GM19351 (cell line): Measurements from ENCODE around the gene GAS2L1.
"Not testable (repeated sequence)": the region's sequence is repeated elsewhere in the genome, so short reads cannot be mapped to it uniquely, and the experiment has no call there.

Experiments
- ATAC-seq: cut with Tn5 transposase; IDR thresholded peaks from one replicate; pipeline ENCODE4 v1.9.1; 2021; ENCODE audit warnings: mild to moderate bottlenecking, moderate library complexity; ENCODE audit not compliant: unreplicated experiment

The GAS2L1 gene

DNA sequence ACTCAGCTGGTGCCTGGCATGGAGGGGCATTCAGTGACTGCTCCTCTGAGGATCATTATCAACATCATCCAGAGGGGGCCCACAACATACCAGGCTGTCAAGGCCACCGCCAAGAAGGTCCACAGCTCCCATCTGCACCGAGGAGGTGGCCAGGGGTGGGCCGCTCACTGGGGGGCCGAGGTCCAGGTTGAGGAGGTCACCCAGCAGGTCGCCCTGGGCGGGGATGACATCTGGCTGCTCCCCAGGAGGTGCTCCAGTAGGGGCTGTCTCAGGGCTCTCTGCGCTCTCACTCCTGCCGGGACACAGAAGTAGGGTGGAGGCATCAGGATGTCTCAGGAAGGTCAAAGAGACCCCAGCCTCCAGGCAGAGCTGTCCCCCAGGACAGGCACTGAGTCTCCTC, 34.1 kb downstream of the GAS2L1 start:
- no peak for ATAC-seq

DNA sequence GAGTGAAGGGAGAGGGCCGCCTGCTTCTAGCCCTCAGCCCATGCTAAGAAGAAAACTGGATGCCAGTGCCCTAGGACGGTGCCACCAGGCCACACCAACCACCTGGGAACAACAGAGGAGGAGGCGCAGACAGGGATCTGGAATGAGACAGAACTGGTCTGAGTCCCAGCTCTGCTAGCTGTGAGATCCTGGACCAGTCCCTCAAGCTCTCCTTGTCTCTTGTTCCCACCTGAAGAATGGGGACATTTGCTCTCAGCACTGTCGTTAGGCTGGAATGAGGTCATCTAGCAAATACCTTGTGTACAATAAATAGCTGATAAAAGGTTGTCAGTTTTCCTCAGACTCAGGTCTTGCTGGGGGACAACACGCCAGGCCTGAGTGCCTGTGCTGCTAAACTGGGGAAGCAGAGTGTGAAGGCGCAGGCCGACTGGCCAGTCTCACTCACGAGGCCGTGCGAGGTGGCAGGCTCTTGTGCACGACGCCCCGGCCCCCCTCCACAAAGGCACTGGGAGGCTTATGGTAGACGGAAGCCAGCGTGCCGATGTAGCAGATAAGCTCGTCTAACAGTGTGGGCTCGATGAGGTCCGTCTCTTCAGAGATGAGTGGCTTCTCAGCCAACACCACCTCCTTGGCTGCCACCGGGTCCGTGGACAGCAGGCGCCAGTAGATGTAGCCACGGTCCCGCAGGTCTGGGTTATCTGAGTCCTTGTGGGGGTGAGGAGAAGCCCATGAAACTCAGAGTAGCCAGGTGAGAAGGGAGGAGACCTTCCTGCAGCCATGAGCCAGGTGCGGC, 34.8 kb downstream of the GAS2L1 start:
- no peak for ATAC-seq

DNA sequence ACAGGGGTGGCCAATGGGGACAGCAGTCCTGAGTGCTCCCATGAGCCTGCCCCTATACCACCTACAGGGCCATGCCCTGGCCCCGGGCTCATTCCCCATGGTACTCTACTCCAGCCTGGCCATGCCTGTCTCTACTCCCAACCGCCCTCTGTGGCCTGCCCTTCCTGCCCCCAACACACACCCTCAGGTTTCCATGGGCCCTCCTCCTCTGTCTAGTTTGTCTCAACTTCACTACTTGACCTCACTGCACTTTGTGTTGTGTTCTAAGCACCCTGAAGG, 35.3 kb downstream of the GAS2L1 start:
- no peak for ATAC-seq

DNA sequence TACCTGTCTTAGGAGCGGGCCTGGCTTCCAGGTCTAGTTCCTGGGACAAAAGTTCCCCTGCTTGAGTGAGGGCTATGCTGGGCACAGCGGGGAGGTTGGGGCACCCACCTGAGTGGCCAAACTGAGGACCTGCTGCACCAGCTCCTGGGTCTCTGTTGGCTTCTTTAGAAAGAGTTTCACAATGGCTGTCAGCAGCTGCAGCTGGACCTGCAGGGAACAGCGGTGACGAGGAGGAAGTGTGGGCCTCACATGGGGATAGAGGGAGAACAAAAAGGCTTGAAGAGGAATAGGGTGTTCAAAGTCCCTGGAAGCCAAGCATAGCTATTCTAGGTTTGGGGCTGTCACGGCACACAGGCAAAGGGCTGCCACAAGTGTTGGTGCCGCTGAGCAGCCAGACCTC, 35.7 kb downstream of the GAS2L1 start:
- ATAC-seq, result no peak

DNA sequence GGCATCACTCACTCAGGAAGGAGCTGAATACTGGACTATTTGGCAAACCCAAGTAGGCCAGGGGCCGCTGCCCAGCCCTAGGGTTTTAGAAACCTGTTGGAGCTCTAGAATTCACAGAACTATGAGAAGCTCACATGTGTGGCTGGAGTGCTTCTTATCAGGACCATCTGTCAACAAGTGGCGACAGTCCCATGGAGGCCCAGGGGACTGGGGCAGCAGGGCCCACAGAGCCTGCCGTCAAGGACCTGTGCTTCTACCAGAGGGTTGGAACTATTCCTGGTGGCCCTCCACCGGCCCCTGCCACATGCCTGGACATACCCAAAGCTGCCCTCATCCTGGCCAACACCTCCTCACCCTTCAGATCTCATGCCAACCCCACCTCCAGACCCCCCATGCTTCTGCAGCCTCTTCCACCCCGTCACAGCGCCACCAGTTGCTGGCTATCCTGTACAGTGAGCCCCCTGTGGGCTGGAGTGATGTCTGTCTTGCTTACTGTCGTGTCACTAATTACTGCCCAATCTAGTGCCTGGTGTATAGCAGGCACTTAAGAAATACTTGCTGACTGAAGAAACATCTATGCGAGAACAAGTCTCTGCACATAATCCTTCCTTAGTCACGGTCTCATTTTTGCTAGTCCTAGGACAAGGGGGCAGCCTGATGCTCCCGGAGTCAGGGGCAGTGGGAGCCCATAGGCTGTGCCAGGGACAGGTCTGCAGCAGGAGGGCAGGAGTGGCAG, 36.3 kb downstream of the GAS2L1 start:
- no peak for ATAC-seq

DNA sequence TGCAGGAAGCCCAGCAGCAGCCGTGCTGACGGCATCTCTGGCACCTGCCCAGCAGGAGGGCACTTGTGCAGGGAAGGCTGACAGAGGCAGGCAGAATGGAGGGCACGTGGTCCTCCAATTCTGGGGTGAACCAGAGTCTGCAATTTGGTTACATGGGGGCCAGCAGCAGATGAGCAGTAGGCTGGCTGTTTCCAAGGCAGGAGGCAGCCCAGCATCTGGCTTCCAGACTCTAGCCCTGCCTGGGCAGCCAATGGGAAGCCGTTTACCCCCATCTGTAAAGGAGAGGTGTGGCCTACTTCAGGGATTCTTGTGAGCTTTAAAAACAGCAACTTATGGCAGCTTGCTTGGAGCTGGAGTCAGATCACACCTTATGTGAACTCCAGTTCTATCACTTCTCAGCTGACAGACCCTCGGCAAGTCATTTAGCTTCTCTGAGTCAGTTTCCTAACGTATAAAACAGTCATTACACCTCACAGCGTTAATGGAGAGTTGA, 36.9 kb downstream of the GAS2L1 start:
- no peak for ATAC-seq

DNA sequence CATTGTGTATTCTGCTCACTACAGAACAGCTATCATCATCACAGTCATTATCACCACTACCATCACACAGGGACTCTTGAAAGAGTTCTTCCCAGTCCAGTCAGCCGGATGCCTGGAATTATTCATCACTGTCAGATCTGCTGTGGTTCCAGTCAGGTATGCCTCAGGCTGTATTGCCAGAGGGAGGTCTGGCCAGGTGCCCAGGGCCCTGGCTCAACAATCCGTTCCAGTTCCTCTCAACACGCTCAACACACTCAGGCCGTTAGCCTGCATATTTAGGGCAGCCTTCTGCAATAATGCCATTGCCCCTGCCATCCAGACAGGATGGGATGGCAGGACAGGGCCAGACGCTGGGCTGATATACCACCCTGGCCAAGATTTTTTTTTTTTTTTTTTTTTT, 37.7 kb downstream of the GAS2L1 start:
- no peak for ATAC-seq

DNA sequence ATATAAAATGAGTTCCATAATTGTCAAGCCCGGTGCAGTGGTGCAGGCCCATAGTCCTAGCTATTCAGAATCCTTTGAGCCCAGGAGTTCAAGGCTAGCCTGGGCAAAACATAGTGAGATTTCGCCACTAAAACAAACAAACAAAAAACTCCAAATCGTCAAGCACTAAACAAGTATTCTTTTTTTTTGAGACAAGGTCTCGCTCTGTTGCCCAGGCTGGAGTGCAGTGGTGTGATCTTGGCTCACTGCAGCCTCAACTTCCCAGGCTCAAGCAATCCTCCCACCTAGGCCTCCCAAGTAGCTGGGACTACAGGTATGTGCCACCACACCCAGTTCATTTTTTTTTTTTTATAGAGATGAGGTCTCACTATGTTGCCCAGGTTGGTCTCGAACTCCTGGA, 38.4 kb downstream of the GAS2L1 start:
- ATAC-seq, result not testable (repeated sequence)

DNA sequence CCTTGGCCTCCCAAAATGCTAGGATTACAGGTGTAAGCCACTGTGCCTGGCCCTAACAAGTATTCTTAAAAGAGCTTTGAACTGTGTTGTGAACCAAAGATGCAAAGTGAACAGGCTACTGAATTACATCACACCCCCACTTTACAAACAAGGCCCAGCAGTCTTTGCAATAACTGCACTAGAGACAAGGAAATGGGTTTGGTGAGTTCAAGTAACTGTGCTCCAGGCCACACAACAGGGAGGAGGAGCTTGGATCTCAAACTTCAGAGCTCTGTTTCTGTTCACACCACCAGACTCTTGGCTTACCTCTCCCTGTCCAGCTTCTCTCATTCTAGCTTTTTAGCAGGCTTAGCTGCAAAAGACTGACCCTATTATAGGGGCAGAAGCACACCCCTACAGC, 39.5 kb downstream of the GAS2L1 start:
- no peak for ATAC-seq

DNA sequence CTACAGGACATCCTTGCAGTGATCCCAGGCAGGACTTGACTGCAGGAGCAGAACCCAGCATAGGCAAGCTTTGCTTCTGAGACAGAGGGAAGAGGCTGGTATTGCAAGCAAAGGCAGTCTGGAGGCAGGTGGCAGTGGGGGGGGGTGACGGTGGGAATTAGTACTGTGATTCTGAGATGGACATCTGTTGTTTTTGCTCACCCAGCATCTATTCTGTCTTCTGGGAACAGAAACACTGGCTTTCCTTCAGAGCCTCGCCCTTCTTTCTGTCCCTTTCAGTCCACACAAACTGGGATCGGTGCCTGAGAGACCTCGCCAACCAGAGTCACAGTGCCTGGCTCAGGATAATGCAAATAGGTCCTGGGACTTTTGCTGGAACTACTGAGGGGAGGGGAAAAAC, 40.2 kb downstream of the GAS2L1 start:
- no peak for ATAC-seq

DNA sequence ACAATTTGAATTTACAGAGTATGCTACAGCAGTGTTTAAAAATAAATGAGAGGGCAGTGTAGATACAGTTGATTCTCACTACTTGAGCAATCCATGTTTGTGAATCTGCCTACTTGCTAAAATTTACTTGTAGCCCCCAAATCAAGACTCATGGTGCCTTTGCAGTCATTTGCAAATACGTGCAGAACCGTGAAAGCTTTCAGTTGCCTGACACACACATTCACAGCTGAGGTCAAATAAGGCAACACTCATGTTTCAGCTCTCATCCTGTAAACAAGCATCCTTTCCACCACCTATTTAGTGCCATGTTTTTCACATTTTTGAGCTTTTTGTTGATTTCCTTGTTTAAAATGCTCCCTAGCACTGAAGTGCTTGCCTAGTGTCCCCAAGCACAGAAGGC, 41.6 kb downstream of the GAS2L1 start:
- no peak for ATAC-seq

DNA sequence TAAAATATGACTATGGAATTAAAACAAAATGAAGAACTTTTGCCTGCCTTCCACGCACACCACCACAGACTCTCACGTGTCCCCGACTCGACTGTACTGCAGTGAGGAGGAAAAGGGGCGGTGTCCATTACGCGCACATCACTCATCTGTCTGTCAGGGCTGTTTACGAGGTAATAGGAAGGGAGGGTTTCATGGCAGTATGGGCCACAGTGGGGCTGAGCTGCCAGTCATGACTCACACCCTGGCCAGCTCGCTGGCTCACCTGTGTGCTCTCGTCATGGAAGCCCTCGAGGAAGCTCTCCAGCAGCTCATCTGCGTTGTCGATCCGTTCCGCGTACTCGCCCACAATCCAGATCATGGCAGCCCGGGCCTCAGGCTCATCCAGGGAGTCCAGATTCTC, 42.5 kb downstream of the GAS2L1 start:
- no peak for ATAC-seq

DNA sequence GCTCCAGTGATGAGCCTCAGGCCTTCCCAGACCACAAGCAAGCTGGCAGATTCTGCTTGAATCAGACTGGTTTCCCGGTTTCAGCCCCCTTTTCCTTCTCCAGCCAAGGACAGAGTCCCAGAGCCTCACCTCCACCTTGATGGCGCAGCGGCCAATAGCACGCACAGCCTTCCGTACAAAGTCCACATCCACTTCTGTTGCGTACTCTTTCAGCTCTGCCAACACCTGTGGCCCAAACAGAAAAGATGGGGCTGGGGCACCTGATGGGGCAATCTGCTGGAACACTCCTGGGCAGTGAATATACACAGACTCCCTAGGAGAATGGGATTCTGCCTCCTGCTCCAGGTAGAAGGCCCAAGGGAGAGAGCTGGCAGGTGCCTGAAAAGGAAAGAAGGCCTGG, 44.6 kb downstream of the GAS2L1 start:
- no peak for ATAC-seq

DNA sequence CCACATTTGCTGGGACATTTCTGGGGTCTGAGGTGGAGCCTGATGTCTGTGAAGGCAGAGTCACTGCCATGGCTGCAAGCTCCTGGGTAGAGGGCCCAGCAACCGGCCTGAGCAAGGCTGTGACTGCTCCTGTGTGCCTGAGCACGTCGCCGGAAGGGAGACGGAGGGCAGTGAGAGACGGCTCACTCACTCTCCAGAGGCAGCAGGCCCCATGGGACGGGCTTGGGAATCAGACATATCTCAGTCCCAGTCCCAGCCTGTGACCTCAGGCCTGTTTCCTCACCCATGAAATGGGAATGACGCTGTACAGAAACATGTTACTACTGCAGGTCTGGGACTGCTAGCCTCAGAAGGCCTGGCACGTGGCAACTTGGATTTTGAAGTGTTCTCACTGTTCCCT, 45.4 kb downstream of the GAS2L1 start:
- ATAC-seq, result no peak

DNA sequence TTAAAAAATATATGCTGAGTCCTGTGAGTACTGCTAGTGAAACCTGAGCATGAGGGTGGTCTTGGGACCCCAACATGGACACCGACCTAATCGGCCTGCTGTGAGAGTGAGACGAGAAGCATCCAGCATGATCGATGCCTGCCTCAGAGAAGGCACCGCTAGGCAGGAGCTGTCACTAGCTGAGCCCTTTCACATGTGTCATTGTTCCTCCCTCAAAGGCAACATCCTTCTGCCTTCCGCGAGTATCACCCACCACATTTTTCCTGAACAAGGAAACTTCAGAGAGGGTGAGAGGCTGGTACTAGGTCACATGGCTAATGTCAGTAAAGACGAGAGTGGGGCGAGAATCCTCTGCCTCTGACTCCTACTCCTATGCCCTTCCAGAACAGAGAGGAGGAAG, 46.3 kb downstream of the GAS2L1 start:
- no peak for ATAC-seq

DNA sequence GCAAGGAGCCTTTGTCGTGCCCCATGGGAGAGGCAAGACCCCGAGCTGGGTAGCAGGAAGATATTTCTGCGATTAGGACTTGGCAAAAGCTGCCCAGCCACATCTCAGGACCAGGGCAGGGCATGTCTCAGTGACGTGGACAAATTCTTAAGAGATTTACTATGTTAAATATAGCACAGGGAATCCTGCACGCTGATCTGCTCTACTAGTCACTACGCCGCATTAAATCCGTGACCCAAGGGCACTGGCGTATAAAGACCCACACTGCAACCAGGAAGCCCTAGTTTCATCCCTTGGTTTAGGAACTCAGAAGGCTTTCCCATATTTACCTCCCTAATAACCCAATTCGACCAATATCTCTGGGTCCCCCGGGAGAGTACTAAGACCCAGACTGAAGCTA, 46.8 kb downstream of the GAS2L1 start:
- ATAC-seq, result no peak

DNA sequence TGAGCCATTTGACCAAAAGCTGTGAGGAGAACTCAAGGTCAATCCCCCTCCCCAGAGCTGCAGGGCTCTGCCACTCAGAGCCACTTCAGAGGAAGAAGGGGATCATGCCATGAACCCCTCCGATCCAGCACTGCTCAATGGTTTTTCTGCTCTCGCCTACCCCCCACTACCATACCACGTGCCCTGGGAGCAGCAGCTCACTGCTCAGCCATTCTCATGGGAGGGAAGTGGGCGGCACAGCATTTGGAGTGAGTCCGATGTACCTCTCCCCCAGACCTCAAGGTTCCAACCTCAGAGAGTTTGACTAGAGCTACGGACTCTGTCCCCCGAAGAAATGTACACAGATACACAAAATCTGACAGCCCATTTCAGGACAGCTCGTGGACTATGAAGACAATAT, 47.4 kb downstream of the GAS2L1 start:
- ATAC-seq, result no peak

DNA sequence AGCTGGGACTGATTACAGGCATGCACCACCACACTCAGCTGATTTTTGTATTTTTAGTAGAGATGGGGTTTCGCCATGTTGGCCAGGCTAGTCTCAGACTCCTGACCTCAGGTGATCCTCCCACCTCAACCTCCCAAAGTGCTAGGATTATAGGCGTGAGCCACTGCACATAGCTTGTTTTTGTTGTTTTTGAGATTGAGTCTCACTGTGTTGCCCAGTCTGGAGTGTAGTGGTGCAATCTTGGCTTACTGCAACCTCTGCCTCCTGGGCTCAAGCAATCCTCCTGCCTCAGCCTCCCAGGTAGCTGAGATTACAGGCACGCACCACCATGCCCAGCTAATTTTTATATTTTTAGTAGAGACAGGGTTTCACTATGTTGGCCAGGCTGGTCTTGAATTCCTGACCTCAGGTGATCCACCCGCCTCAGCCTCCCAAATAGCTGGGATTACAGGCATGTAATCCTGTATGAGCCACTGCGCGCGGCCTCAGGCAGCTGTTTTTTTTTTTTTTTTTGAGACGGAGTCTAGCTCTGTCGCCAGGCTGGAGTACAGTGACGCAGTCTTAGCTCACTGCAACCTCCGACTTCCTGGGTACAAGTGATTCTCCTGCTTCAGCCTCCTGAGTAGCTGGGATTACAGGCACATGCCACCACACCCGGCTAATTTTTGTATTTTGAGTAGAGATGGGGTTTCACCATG, 50.9 kb downstream of the GAS2L1 start:
- ATAC-seq, result not testable (repeated sequence)

DNA sequence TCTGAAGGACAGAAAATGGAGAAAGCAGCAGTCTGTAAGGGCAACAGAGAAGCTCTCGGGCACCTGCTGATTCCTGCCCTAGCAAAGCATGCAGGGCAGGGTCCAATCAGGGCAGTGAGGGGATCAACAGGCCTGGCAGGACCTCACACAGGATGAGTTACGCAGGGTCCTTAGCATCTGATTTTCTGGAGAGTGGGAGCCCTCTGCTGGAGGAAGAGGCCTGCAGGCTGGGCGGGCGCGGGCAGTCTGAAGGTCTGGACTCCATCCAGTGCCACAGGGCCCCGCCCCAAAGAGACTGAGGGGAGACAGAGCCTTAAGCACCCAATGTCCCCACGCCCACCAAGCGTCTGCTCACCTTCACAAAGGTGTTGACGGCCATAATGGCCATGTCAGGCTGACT, 53.0 kb downstream of the GAS2L1 start:
- no peak for ATAC-seq
